ACC112 (cell line): ENCODE data around the gene ZNF846.
"Not testable (repeated sequence)": the region's sequence is repeated elsewhere in the genome, so short reads cannot be mapped to it uniquely, and the experiment has no call there.

ENCODE experiments used
- H2AFZ ChIP-seq: fragments of 200-600 bp; sonication (generic); one replicate; pipeline ENCODE4 v1.6.0; 2017; ENCODE audit warnings: antibody characterized with exemption, low read length; ENCODE audit not compliant: unreplicated experiment
- H3K27ac ChIP-seq: fragments of 200-600 bp; sonication (generic); 2 replicates; pipeline ENCODE4 v1.5.1; 2014; ENCODE audit warnings: low read depth, mild to moderate bottlenecking, antibody characterized with exemption, low read length, moderate library complexity
- H3K27me3 ChIP-seq: fragments of 200-600 bp; sonication (generic); 2 replicates; pipeline ENCODE4 v1.6.1; 2014; ENCODE audit warnings: mild to moderate bottlenecking, antibody characterized with exemption, low read length, moderate library complexity, mixed read lengths; ENCODE audit not compliant: insufficient read depth
- H3K36me3 ChIP-seq: fragments of 200-600 bp; sonication (generic); 2 replicates; pipeline ENCODE4 v1.6.1; 2016; ENCODE audit warnings: mild to moderate bottlenecking, antibody characterized with exemption, low read length, moderate library complexity, mixed read lengths; ENCODE audit not compliant: insufficient read depth
- H3K4me1 ChIP-seq: fragments of 200-600 bp; sonication (generic); one replicate; pipeline ENCODE4 v1.6.1; 2016; ENCODE audit warnings: low read length, mixed read lengths; ENCODE audit not compliant: insufficient read depth, unreplicated experiment, control insufficient read depth
- H3K4me3 ChIP-seq: fragments of 200-600 bp; sonication (generic); 2 replicates; pipeline ENCODE4 v1.5.1; 2014; ENCODE audit warnings: mild to moderate bottlenecking, low read depth, low read length
- H3K79me2 ChIP-seq: fragments of 200-600 bp; sonication (generic); one replicate; pipeline ENCODE4 v1.6.0; 2016; ENCODE audit warnings: low read length; ENCODE audit not compliant: control insufficient read depth, unreplicated experiment, insufficient read depth

ZNF846 gene

GRCh38 chr19:9725508-9726201, 42.9 kb downstream of the ZNF846 start:
- not testable (repeated sequence) for H3K4me3 ChIP-seq, H3K27ac ChIP-seq, H3K79me2 ChIP-seq, H3K36me3 ChIP-seq, H3K4me1 ChIP-seq, H2AFZ ChIP-seq
- peaks cover 15% of the 10 kb centered on the region for H3K27me3 ChIP-seq

GRCh38 chr19:9724157-9724556, 44.4 kb downstream of the ZNF846 start:
- H2AFZ ChIP-seq, result no peak overlapping the region
- peaks cover 23% of the 10 kb centered on the region for H3K27me3 ChIP-seq
- no peaks in the 10 kb centered on the region for H3K79me2 ChIP-seq
- no peaks in the 10 kb centered on the region for H3K4me1 ChIP-seq
- H3K36me3 ChIP-seq, result no peaks in the 10 kb centered on the region
- no peak overlapping the region for H3K27ac ChIP-seq
- H3K4me3 ChIP-seq, result no peak overlapping the region

GRCh38 chr19:9721861-9722260, 46.7 kb downstream of the ZNF846 start:
- H3K79me2 ChIP-seq, result no peaks in the 10 kb centered on the region
- no peak overlapping the region for H2AFZ ChIP-seq
- peaks cover 18% of the 10 kb centered on the region; the same call in 1 of the 2 replicates for H3K27me3 ChIP-seq
- no peaks in the 10 kb centered on the region for H3K36me3 ChIP-seq
- no peak overlapping the region for H3K27ac ChIP-seq
- no peaks in the 10 kb centered on the region for H3K4me1 ChIP-seq
- H3K4me3 ChIP-seq, result peak overlapping the region; percentile 25; the same call in 1 of the 2 replicates

GRCh38 chr19:9720541-9720940, 48.0 kb downstream of the ZNF846 start:
- H3K4me1 ChIP-seq, result no peaks in the 10 kb centered on the region
- peaks cover 18% of the 10 kb centered on the region; the same call in 1 of the 2 replicates for H3K27me3 ChIP-seq
- H3K4me3 ChIP-seq, result no peak overlapping the region
- no peak overlapping the region for H2AFZ ChIP-seq
- no peaks in the 10 kb centered on the region for H3K36me3 ChIP-seq
- H3K27ac ChIP-seq, result no peak overlapping the region
- H3K79me2 ChIP-seq, result no peaks in the 10 kb centered on the region

GRCh38 chr19:9711815-9712214, 56.7 kb downstream of the ZNF846 start:
- Histone ChIP-seq H3K4me3 (no peak overlapping the region), H3K27me3 (peaks cover 8% of the 10 kb centered on the region; the same call in 1 of the 2 replicates), H3K79me2 (no peaks in the 10 kb centered on the region), H3K27ac (no peak overlapping the region), H3K4me1 (no peaks in the 10 kb centered on the region), H2AFZ (no peak overlapping the region), H3K36me3 (no peaks in the 10 kb centered on the region)

GRCh38 chr19:9709305-9709704, 59.2 kb downstream of the ZNF846 start:
- Histone ChIP-seq H3K27ac (no peak overlapping the region), H3K4me3 (no peak overlapping the region), H3K4me1 (no peaks in the 10 kb centered on the region), H3K27me3 (peaks cover under 1% of the 10 kb centered on the region; the same call in 1 of the 2 replicates), H2AFZ (no peak overlapping the region), H3K36me3 (no peaks in the 10 kb centered on the region), H3K79me2 (no peaks in the 10 kb centered on the region)

GRCh38 chr19:9705836-9706235, 62.7 kb downstream of the ZNF846 start:
- Histone ChIP-seq H3K79me2 (no peaks in the 10 kb centered on the region), H3K36me3 (no peaks in the 10 kb centered on the region), H2AFZ (no peak overlapping the region), H3K27me3 (no peaks in the 10 kb centered on the region), H3K27ac (no peak overlapping the region), H3K4me3 (no peak overlapping the region), H3K4me1 (no peaks in the 10 kb centered on the region)

GRCh38 chr19:9702186-9702585, 66.4 kb downstream of the ZNF846 start:
- no peak overlapping the region for H2AFZ ChIP-seq
- no peaks in the 10 kb centered on the region for H3K79me2 ChIP-seq
- no peaks in the 10 kb centered on the region for H3K27me3 ChIP-seq
- no peak overlapping the region for H3K4me3 ChIP-seq
- H3K36me3 ChIP-seq, result no peaks in the 10 kb centered on the region
- H3K4me1 ChIP-seq, result no peaks in the 10 kb centered on the region
- H3K27ac ChIP-seq, result no peak overlapping the region
